OCI-LY7 (cell line): ENCODE measurements around the gene HADHB.

ENCODE experiments used
- CTCF ChIP-seq: fragments of 200-600 bp; sonication (generic); conservative IDR thresholded peaks from 2 replicates; pipeline ENCODE4 v1.5.1; 2014; ENCODE audit warnings: mild to moderate bottlenecking, antibody characterized with exemption, low read length, moderate library complexity, mixed read lengths
- EZH2phosphoT487 ChIP-seq: fragments of 200-600 bp; sonication (generic); IDR thresholded peaks from 2 replicates; pipeline ENCODE4 v1.6.1; 2018; ENCODE audit warnings: low read depth, borderline replicate concordance, mild to moderate bottlenecking, mixed run types, antibody characterized with exemption, low read length, moderate library complexity, mixed read lengths

- TF ChIP-seq EZH2phosphoT487, result no peak
- no peak for TF ChIP-seq CTCF
Observed at GRCh38 chr2:26305540-26305939, 60.8 kb downstream of the HADHB start.
